PC-3 (cell line): ENCODE results near the gene SLC18A2. TPM values are rescaled to one million over a fixed set of nuclear protein-coding genes. Genes with fewer than 3 reads are reported as not detected.

Experiments
- ATAC-seq: fragments of 200-7000 bp; cut with Tn5 transposase; 2 replicates; pipeline ENCODE4 v1.9.1; 2020; ENCODE audit warnings: mild to moderate bottlenecking, moderate library complexity
- BruUV-seq: library from RNA; stranded (reverse); fragments of 400-500 nt; replicated peaks from 2 replicates; lab custom pipeline; 2021; lab: Mats Ljungman, UMichigan
- CTCF ChIA-PET: fragments of 300-600 bp; sonication (Branson Sonifier 250); formaldehyde crosslinking; loops from one replicate; lab custom pipeline; 2022; ENCODE audit warnings: antibody characterized with exemption; lab: Charles Lee
- POLR2A ChIA-PET: fragments of 300-600 bp; sonication (Branson Sonifier 250); formaldehyde crosslinking; loops from one replicate; lab custom pipeline; 2022; ENCODE audit warnings: antibody characterized with exemption; ENCODE audit not compliant: unreplicated experiment; lab: Charles Lee
- DNase-seq: peaks from one replicate; pipeline ENCODE4 v3.0.0-alpha.2; 2015
- H2AFZ ChIP-seq: fragments of 300-600 bp; sonication (generic); 2 replicates; pipeline ENCODE4 v1.6.0; 2016; ENCODE audit warnings: antibody characterized with exemption, low read length
- H3F3A ChIP-seq: fragments of 300-600 bp; sonication (generic); one replicate; pipeline ENCODE4 v1.6.0; 2017; ENCODE audit warnings: antibody characterized with exemption, low read length, control low read depth, mild to moderate bottlenecking; ENCODE audit not compliant: unreplicated experiment
- H3K27ac ChIP-seq: fragments of 300-600 bp; sonication (generic); 2 replicates; pipeline ENCODE4 v1.5.1; 2016; ENCODE audit warnings: mild to moderate bottlenecking, low read length
- H3K27me3 ChIP-seq: fragments of 300-600 bp; sonication (generic); 2 replicates; pipeline ENCODE4 v1.6.1; 2016; ENCODE audit warnings: low read length, mixed read lengths
- H3K36me3 ChIP-seq: fragments of 300-600 bp; sonication (generic); 2 replicates; pipeline ENCODE4 v1.6.1; 2016; ENCODE audit warnings: low read depth, mixed run types, low read length, mixed read lengths
- H3K4me1 ChIP-seq: fragments of 300-600 bp; sonication (generic); 2 replicates; pipeline ENCODE4 v1.5.1; 2016; ENCODE audit warnings: low read length; ENCODE audit not compliant: insufficient read depth
- H3K4me2 ChIP-seq: fragments of 300-600 bp; sonication (generic); 2 replicates; pipeline ENCODE4 v1.6.0; 2016; ENCODE audit warnings: low read length
- H3K4me3 ChIP-seq: fragments of 300-600 bp; sonication (generic); 2 replicates; pipeline ENCODE4 v1.5.1; 2016; ENCODE audit warnings: mild to moderate bottlenecking, low read length, mixed read lengths
- H3K79me2 ChIP-seq: fragments of 300-600 bp; sonication (generic); 2 replicates; pipeline ENCODE4 v1.6.1; 2017; ENCODE audit warnings: low read length, mixed read lengths
- H3K9ac ChIP-seq: fragments of 300-600 bp; sonication (generic); 2 replicates; pipeline ENCODE4 v1.6.0; 2016; ENCODE audit warnings: mild to moderate bottlenecking, low read length
- H3K9me2 ChIP-seq: fragments of 300-600 bp; sonication (generic); replicated peaks from 2 replicates; pipeline ENCODE4 v1.6.1; 2016; ENCODE audit warnings: mixed run types, low read length, mixed read lengths
- H3K9me3 ChIP-seq: fragments of 300-600 bp; sonication (generic); 2 replicates; pipeline ENCODE4 v1.6.1; 2016; ENCODE audit warnings: low read length, mixed read lengths
- H4K20me1 ChIP-seq: fragments of 300-600 bp; sonication (generic); 2 replicates; pipeline ENCODE4 v1.6.1; 2016; ENCODE audit warnings: low read length, mixed read lengths
- CTCF ChIP-seq: fragments of 300-600 bp; sonication (generic); conservative IDR thresholded peaks from 2 replicates; pipeline ENCODE4 v1.5.1; 2017; ENCODE audit warnings: antibody characterized with exemption, low read depth, mild to moderate bottlenecking, low read length
- EZH2 ChIP-seq: fragments of 300-600 bp; sonication (generic); IDR thresholded peaks from one replicate; pipeline ENCODE4 v1.6.1; 2017; ENCODE audit warnings: antibody characterized with exemption, mild to moderate bottlenecking, low read length; ENCODE audit not compliant: unreplicated experiment
- EZH2phosphoT487 ChIP-seq: fragments of 300-600 bp; sonication (generic); IDR thresholded peaks from 2 replicates; pipeline ENCODE4 v1.6.1; 2018; ENCODE audit warnings: mild to moderate bottlenecking, antibody characterized with exemption, low read length, borderline replicate concordance
- intact Hi-C: fragments of 100-400 bp; cut with micrococcal nuclease; formaldehyde crosslinking; loops from 2 replicates; pipeline ENCODE4 v1.9.0; 2023
- total RNA-seq: library from RNA; depleted of rRNA; stranded (reverse); fragments of >200 nt; gene quantifications from 2 replicates; pipeline ENCODE4 v1.2.3, GENCODE V29; 2014

The SLC18A2 gene
- total RNA-seq, 1 experiment from 2014 or later: not detected

GRCh38 chr10:117266812-117267211 is 25.9 kb downstream of the SLC18A2 start:
- CTCF ChIA-PET: no interaction called here

GRCh38 chr10:117268258-117268657 is 27.3 kb downstream of the SLC18A2 start:
- no peak overlapping the region for H3K27ac ChIP-seq

More at GRCh38 chr10:117266812-117267211, 25.9 kb downstream of the SLC18A2 start:
- intact Hi-C loops: no loop called here
- H3K27ac ChIP-seq: no peak overlapping the region
- H3K4me3 ChIP-seq: no peak overlapping the region
- H2AFZ ChIP-seq: no peak overlapping the region
- H3K4me1 ChIP-seq: peaks cover 13% of the 10 kb centered on the region
- DNase-seq: no peak
- no peaks in the 10 kb centered on the region for H3K9me3 ChIP-seq
- POLR2A ChIA-PET: no interaction called here
- H3F3A ChIP-seq: no peaks in the 10 kb centered on the region
- ATAC-seq: no peak
- no peak overlapping the region for H3K4me2 ChIP-seq
- no peaks in the 10 kb centered on the region for H4K20me1 ChIP-seq
- H3K27me3 ChIP-seq: no peaks in the 10 kb centered on the region
- no peaks in the 10 kb centered on the region for H3K36me3 ChIP-seq
- H3K9me2 ChIP-seq: no peaks in the 10 kb centered on the region
- BruUV-seq: no TSS peak
- H3K9ac ChIP-seq: no peak overlapping the region
- TF ChIP-seq EZH2: no peak
- no peak for TF ChIP-seq CTCF
- H3K79me2 ChIP-seq: no peaks in the 10 kb centered on the region

GRCh38 chr10:117268907-117269306 is 28.0 kb downstream of the SLC18A2 start:
- ChIA-PET CTCF (no interaction called here), POLR2A (no interaction called here)
- peaks cover 18% of the 10 kb centered on the region for H3K4me1 ChIP-seq
- intact Hi-C loops: no loop called here
- H3K9ac ChIP-seq: no peak overlapping the region
- no peaks in the 10 kb centered on the region for H3F3A ChIP-seq
- ATAC-seq: no peak
- no peaks in the 10 kb centered on the region for H3K79me2 ChIP-seq
- H3K9me2 ChIP-seq: no peaks in the 10 kb centered on the region
- no peaks in the 10 kb centered on the region for H4K20me1 ChIP-seq
- BruUV-seq: no TSS peak
- H3K27me3 ChIP-seq: no peaks in the 10 kb centered on the region
- no peak overlapping the region for H3K4me2 ChIP-seq
- TF ChIP-seq EZH2phosphoT487 (no peak), CTCF (no peak), EZH2 (no peak)
- no peak overlapping the region for H3K27ac ChIP-seq
- no peaks in the 10 kb centered on the region for H3K9me3 ChIP-seq
- no peak overlapping the region for H2AFZ ChIP-seq
- no peaks in the 10 kb centered on the region for H3K36me3 ChIP-seq
- no peak overlapping the region for H3K4me3 ChIP-seq
- no peak for DNase-seq

More at GRCh38 chr10:117268258-117268657, 27.3 kb downstream of the SLC18A2 start:
- intact Hi-C loops: no loop called here
- peaks cover 18% of the 10 kb centered on the region for H3K4me1 ChIP-seq
- H3F3A ChIP-seq: no peaks in the 10 kb centered on the region
- no TSS peak for BruUV-seq
- H4K20me1 ChIP-seq: no peaks in the 10 kb centered on the region
- no peaks in the 10 kb centered on the region for H3K79me2 ChIP-seq
- no peaks in the 10 kb centered on the region for H3K9me3 ChIP-seq
- no peaks in the 10 kb centered on the region for H3K36me3 ChIP-seq
- ATAC-seq (no peak), DNase-seq (no peak)
- H3K4me2 ChIP-seq: no peak overlapping the region
- H3K9ac ChIP-seq: no peak overlapping the region
- H2AFZ ChIP-seq: no peak overlapping the region
- TF ChIP-seq CTCF (no peak), EZH2phosphoT487 (no peak), EZH2 (no peak)
- ChIA-PET POLR2A (no interaction called here), CTCF (no interaction called here)
- H3K4me3 ChIP-seq: no peak overlapping the region
- H3K9me2 ChIP-seq: no peaks in the 10 kb centered on the region
- H3K27me3 ChIP-seq: no peaks in the 10 kb centered on the region
